Measurements from ENCODE around the gene SSNA1.

DNA sequence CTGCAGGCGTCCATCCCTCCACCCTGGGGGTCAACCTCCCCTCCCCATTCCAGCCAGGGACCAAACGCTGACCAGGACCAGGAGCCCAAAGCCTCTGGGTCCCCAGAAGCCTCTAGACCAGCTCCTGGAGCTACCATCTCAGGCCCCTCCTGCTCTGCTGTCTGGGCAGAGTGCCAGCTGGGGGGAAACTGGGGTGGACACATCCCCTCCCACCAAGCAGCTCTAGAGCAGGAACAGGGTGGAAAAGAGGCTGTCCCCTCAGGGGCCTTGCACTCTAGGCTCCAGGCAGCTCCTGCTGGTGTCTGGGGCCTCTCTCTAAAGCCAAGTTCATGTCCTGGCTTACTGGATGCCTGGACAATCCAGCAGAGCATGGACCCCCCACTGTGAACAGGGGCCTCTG lies 4.4 kb downstream of the SSNA1 start:
- no peak for TF ChIP-seq POLR2A (IDR thresholded peaks at IDR 0.05)
- TF ChIP-seq, protein P1, sequence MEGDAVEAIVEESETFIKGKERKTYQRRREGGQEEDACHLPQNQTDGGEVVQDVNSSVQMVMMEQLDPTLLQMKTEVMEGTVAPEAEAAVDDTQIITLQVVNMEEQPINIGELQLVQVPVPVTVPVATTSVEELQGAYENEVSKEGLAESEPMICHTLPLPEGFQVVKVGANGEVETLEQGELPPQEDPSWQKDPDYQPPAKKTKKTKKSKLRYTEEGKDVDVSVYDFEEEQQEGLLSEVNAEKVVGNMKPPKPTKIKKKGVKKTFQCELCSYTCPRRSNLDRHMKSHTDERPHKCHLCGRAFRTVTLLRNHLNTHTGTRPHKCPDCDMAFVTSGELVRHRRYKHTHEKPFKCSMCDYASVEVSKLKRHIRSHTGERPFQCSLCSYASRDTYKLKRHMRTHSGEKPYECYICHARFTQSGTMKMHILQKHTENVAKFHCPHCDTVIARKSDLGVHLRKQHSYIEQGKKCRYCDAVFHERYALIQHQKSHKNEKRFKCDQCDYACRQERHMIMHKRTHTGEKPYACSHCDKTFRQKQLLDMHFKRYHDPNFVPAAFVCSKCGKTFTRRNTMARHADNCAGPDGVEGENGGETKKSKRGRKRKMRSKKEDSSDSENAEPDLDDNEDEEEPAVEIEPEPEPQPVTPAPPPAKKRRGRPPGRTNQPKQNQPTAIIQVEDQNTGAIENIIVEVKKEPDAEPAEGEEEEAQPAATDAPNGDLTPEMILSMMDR (IDR thresholded peaks at IDR 0.05) = no peak
